IPS DF 4.7 (cell line): Measurements from ENCODE around the gene GRK5.
A peak's percentile ranks its signal among the peaks of the same experiment; 100 is the strongest.
"Not testable (repeated sequence)": the region's sequence is repeated elsewhere in the genome, so short reads cannot be mapped to it uniquely, and the experiment has no call there.

Source experiments
- DNase-seq: peaks from one replicate; pipeline ENCODE4 v3.0.0-alpha.2; 2013; ENCODE audit warnings: low spot score; ENCODE audit errors: extremely low read depth

GRK5 gene

DNA sequence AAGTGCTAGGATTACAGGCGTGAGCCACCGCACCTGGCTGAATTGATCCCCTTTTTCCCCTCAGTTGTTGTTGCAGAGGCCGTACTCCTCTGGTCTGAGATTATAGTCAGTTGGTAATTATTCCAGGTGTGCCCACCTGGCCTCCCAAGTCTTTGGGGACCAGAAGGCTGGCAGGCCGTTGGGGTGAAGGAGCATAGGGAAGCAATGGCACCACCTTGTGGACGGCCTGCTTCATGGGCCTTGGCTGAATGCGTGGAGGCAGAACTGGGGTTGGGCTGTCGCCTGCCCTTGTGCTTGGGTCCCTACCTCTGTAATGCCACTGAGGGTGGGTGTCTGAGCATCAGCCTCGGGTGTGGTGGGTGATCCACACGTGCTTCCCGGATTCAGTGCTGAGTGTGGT, 209.5 kb downstream of the GRK5 start:
- peak; percentile 44 for DNase-seq

DNA sequence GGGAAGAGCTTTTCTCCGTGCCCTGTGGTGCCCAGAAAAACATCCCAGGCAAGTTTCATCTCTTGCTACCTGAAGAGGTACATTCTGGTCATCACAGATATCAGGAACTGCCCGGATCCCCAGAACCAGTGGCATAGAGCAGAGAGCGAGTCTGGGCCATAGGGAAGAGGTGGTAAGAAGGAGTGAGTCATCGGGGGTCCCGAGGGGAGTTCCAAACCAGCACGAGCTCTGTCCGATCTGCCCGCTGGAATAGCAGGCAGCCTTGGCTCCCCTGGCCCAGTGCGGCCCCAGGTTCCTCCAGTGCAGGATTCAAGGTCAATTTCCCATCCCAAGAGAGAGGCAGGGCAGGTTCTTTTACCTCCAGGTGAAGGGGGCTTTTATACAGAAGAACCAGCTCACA, 210.5 kb downstream of the GRK5 start:
- no peak for DNase-seq

DNA sequence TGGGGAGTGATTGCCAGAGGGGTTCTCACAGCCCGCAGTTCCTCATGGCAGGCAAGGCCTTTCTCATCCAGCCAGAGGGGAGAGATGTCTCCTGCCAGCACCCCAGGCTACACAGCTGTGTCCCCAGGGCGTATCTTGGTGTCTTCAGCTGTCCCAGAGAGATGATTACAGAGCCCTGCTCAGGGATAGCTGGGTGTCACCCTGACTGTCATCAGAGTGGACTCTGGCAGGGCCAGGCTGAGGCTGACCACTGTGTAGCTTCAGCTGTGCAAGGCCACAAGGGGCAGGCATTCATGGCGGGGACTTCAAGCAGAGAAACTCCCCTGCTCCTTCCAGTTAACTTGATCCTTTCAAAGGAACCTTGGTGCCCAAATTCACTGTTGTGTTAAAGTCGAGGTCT, 211.0 kb downstream of the GRK5 start:
- DNase-seq, result no peak

DNA sequence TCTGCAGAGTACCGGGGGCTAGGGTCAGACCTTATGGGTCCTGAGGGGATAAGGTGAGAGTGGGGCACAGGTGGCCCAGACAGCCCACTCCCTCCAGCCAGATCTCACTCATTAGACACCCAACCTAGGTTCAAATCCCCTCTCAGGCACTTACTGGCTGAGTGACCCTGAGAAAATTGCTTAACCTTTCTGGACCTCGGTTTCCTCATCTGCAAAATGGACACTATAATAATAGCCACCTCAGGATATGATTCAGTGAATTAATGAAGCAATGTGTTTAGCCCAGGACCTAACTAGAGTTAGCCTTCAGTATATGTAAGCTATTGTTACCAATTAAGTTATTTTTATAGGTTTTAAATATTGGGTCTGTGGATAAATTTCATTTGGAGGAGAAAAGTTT, 212.6 kb downstream of the GRK5 start:
- DNase-seq, result no peak

DNA sequence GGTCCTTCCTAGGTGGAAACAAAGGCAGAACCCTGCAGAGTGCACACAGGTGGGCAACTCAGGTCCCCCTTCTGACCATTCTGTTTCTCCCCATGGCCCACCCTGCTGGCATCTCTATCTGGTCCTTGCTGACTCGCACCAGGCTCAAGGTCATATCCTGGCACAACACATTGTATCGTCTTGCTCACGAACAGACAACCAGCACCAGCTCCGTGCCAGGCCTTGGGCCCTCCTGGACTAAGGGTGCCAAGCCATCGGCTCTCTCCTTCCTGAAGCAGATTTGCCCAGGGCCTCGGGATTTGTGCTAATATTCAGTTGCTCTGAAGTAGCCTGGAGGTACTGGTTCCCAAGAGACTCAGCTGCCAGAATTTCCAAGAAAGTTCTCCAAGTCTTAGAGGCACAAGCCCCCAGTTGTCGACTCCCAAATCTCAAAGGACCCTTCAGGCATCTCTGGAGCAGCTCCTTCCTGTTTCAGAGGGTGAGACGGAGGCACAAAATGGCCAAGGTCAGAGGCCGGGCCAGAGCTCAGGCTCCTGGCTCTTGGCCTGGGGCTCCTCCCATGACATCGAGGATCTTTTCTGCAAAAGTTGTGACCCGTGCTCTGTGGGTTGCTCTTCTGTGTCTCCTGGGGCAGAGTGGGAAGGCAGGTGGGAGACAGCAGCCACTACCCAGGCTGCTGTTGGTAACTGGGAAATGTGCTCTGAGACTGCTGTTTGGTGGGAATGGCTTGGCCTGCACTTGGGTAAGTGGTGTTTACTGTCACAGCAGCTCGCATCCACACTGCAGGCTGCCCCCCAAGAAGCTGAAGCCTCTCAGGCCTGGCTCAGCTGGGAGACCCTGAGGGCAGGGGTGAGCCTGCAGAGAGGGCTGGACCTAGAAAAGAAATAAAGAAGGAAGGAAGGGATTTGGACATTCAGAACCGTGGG, 213.8 kb downstream of the GRK5 start:
- no peak for DNase-seq

DNA sequence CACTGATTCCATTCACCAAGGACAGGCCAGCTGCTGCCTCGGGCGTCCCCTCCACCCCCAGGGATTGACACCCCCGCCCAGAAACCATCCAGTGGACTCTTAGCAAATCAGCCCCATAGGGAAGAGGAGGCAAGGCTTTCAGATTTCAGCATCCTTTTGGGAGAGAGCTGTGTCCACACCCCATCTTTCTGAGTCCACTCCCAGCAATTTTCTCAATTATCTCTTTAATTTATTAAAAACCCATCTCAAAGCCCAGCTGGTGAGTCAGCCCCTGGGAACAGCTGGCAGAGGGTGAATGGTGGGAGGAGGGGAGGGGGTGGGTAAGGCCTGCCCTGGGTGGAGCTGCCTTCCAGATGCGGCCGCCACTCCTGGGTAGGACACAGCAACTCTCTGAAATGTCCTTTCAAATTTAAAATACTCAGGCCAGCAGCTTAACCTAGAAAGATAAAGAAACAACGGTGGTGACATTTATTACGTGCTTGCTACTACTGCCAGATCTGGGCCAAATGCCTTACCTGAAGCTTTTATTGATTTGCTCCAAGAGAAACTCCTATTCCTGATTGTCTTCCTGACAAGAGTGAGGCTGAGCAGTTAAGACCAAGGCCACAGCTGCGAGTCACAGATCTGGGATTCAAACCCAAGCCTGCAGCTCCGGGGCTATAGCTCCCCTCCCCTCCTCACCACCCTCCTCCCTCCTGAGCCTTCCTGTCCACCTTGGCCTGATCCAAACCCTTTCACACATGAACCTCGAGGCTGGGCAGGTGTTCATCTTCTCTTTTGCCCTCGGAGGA, 214.7 kb downstream of the GRK5 start:
- no peak for DNase-seq

DNA sequence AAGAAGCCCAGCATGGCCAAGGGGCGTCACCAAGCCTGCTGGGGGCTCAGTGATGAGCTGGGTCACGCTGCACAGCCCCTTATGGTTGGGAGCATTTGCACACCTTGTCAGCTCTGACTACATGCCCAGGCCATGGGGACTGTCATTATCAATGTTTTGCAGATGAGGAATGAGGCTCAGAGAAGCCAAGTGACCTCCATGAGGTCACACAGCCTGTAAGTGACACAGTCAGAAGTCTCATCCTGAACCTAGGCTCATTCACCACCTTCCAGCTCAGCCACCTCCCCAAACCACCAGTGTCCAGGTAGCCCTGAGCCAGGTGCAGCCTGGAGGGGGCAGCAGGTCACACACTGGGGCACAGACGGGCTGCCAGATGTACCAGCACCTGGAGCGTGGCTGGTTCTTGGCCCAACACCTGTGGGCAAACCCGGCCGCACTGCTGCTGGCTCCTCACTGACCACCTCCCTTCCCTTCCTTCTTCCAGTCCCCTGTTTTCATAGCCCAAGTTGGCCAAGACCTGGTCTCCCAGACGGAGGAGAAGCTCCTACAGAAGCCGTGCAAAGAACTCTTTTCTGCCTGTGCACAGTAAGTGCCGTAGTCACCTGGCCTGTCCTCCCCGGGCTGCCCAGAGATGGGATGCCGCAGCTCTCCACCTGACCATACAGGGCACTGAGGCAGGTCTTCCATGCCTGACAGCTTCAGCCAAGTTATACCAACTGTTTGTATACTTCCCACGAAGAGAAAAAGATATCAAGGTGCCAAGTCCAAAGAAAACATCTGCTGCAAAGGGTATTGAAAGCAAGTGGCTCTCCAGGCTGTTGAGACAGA, 215.5 kb downstream of the GRK5 start:
- no peak for DNase-seq

DNA sequence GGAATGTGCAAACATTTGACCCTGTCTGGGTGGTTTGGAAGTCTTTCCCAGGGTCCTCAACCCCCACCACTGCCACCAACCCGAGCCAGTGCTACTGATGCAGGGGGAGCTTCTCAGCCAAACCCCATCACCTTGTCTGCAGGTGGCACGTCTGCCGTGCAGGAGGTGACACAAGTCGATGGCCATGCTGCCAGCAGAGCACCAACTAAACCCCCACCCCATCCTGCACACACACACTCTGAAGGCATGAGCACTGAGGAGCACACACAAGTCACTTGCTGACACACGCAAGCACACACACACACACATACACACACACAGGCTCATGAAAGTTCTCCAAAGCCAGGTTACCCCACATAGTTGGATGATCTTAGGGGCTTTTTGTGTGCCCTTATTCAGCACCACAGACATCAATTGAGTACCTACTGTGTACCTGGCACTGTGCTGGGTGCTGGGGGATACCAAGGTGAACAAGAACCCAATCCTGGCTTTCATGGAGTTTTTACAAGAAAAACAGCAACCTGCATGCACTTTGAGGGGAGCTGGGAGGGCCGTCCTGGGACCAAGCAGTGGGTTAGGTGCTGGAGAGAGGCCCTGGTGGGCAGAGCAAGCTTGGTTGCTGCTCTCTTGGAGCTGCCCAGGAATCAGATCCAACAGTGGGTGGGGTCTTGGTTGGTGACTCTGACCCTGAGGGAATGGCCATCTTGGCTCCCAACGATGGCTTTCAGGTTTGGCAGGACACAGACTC, 216.3 kb downstream of the GRK5 start:
- no peak for DNase-seq

DNA sequence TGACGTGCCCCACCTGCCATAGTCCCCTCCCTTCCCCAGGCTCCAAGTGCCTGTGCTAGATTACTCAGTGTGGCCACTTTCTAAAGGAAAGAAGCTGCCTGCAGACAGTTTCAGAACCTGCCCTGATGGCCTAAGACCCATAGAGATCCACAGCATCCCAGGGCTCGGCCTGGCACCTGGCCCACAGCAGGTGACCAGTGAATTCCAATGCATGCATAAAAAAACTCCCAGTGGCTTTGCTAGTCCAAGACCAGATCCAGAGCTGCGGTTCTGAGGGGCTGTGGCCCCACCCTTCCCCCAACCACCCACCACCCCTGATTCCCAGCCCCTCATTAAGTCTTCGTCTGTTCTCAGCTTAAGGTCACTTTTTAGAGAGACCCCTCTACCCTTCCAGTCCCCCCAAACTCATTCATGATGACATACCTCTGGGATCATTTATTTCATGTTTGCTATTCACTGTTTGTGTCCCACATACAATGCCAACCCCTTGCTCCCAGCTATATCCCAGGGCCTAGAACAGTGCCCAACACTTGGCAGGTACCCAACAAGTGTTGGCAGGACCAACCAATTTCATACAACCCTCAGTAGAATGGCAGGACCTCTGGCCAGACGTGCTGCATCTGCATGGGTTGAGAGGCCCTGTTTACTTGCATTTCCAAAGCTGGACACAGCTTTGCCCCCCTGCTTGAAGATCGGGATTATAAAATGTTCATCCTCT, 217.0 kb downstream of the GRK5 start:
- DNase-seq, result no peak

DNA sequence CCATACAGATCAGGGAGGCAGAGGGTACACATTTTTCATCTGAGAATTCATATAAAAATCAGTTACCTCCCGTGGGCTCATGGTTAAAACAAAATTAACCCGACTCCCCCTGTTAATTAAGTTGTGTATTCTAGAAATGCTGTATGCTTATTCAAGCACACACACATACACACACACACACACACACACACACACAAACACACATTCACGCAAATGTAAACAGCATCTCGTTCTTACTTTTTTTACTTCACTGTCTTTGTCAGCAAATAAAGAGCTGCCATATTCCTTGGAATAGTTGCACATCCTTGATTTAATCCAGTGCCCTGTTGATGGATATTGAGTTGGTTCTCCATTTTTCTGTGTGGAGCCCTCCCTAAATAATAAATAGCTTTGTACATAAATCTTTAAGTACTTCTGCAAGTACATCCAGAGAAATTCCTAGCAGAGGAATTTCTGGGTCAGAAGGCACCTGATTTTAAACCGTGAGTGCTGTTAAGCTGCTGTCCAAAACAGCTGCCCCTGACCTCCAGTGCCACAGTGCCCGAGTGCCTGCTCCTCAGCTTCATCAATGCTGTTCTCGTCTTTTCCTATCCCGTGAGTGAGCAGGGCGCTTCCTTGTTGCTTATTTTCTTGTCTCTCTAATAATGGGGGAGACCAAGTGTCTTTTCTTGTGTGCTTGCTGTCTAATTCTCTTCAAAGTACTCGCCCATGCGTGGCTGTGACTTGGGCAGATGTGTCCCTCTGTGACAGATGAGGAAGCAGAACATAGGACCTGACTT, 217.9 kb downstream of the GRK5 start:
- no peak for DNase-seq

DNA sequence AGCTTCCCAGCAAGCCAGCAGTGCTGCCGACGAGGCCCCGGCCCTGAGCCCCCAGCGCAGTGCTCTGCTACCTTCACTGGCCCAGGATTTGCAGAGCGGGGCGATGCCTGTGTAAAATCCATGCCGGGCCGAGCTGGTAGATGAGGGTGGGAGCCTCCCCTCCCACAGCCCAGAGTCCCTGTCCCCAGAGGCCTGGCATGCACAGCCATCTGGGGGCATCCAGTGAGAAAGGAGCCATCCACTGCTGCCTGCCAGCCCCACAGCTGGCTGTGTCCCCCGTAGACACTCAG, 218.5 kb downstream of the GRK5 start:
- DNase-seq, result no peak

DNA sequence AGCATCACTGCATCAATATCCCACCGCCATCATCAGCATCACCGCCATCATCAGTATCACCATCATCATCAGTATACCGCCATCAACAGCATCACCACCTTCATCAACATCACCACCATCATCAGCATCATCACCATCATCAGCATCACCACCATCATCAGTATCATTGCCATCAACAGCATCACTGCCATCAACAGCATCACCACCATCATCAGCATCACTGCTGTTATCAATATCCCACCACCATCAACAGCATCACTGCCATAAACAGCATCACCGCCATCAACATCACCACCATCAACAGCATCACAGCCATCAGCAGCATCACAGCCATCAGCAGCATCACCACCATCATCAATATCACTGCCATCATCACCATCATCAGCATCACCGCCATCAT, 219.3 kb downstream of the GRK5 start:
- DNase-seq, result no peak

DNA sequence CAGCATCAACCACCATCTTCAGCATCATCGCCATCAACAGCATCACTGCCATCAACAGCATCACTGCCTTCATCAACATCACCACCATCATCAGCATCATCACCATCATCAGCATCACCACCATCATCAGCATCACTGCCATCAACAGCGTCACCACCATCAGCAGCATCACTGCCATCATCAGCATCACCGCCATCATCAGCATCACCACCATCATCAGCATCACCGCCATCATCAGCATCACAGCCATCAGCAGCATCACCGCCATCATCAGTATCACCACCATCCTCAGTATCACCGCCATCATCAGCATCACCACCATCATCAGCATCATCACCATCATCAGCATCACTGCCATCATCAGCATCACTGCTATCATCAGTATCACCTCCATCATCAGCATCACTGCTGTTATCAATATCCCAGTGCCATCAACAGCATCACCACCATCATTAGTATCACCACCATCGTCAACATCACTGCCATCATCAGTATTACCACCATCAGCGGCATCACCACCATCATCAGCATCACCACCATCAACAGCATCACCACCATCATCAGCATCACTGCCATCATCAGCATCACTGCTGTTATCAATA, 220.0 kb downstream of the GRK5 start:
- no peak for DNase-seq

DNA sequence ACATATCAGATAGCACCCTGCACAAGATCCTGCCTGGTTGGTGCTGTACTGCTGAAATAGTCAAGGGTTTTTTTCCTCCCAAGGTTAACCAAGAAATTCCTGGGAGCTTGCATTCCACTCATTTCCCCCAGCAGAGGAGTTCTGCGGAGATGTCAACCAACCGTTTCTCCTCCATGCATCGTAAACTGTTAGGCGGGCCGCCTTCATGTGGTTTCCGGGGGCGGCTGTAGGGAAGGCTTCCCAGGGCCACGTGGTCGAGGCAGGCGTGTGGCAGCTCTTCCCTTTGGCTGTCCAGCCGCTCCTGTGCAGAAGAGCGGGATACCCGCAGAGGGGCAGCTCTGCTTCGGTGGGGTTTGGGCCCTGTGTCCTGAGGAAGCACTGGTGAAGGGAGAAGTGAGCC, 221.4 kb downstream of the GRK5 start:
- no peak for DNase-seq

DNA sequence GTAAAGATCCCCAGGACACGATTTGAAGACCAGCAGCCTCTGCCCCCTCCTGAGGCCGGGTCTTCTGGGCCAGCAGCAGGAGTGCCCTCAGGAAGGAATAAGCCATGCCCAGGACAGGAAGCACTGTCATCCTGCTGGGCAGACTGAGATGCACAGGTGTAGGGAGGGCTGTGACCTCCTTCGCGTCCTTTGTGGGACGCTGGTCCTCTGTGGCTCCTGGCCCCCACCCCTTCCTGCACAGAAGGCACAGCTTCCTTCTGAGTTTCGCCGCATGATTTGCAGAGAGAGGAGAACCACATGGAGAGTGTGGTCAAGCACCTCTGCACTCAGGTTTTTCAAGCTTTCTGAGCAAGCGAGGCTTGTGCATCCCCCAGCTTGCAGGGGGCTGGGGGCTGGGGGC, 222.4 kb downstream of the GRK5 start:
- no peak for DNase-seq

DNA sequence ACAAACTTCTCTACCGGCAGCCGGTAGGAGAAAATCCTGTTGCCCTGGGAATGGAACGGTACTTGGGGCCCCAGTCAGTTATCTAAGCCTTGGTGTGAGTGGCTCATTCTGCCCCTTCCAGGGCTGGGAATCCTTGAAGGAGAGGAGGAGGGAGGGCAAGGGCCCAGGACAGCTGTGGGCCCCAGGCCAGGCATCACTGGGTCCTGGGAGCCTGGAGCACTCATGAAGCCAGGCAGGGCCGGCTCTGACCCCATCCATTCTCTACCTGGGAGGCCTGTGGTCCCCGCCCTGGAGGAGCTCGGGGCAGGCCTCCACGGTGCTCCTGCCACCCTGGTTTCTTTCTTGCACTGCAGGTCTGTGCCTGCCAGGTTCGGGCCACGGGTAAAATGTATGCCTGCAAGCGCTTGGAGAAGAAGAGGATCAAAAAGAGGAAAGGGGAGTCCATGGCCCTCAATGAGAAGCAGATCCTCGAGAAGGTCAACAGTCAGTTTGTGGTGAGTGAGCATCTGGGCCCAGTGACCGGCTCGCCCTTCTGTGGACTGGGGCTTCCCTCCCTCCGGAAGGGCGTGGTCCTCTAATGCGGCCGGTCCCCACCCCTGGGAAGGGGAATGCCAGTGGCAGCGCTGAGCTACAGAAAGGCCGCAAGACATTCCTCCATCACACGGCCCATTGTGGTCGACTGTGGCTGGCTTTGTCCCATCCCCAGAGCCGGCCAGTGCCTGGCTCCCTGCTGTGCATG, 223.8 kb downstream of the GRK5 start:
- no peak for DNase-seq

DNA sequence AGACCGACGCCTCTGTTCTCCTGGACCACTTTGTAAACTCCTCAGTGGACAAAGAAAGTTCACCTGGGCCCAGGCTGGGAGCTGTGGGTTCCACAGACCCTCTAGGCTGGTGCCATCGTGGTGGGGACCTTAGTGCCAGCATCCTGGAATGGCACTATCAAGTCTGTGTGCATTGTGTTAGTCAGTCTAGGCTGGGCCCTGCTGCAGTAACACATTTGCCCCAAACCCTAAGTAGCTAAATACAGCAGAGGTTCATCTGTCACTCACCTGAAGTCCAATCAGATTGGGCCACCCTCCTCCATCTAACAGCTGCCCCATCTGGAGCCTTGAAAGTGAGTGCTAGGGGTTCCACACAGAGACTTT, 224.4 kb downstream of the GRK5 start:
- DNase-seq, result no peak

DNA sequence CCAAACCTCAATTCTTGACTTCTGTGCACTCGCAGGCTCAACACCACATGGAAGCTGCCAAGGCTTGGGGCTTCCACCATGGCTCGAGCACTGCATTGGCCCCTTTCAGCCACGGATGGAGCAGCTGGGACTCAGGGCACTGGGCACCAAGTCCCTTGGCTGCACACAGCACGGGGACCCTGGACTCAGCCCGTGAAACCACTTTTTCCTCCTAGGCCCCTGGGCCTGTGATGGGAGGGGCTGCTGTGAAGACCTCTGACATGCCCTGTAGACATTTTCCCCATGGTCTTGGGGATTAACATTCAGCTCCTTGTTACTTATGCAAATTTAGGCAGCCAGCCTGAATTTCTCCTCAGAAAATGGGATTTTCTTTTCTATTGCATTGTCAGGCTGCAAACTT, 227.6 kb downstream of the GRK5 start:
- not testable (repeated sequence) for DNase-seq

DNA sequence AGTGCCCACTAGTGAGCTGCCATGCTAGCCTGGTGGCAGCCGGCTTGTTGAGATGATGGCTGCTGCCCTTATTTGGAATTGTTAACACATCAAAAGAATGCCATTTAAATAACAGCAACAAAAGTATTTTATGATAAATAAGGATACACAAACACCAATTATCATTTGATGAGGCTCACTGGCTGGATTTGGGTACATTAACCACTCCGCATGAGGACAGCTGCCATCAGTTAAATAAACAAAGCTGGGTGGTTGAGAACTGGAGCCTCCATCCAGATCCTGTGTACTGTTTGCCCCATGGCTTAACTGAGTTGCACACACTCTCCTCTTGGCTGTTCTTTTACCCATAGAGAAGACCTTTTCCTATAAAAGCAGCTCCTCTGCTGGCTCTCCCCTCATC, 231.3 kb downstream of the GRK5 start:
- DNase-seq, result no peak
